Body of pancreas (tissue), 4 donors: ENCODE data around the gene ZNF638.

Experiments
- POLR2A ChIP-seq, 3 donors: fragments of 450-650 bp; IDR thresholded peaks; one replicate each; pipeline ENCODE4 v1.6.1; 2016; ENCODE audit warnings: antibody characterized with exemption in 3 of 3, mild to moderate bottlenecking in 2 of 3
- TF ChIP-seq, protein P1 (sequence below), 7 experiments: fragments of 450-650 bp in 4 of 7; fragments of 200-600 bp in 3 of 7; sonication (generic) in 3 of 7; IDR thresholded peaks; one replicate each; pipeline ENCODE4 v1.5.1; 2016 to 2019; ENCODE audit warnings: antibody characterized with exemption in 7 of 7

DNA sequence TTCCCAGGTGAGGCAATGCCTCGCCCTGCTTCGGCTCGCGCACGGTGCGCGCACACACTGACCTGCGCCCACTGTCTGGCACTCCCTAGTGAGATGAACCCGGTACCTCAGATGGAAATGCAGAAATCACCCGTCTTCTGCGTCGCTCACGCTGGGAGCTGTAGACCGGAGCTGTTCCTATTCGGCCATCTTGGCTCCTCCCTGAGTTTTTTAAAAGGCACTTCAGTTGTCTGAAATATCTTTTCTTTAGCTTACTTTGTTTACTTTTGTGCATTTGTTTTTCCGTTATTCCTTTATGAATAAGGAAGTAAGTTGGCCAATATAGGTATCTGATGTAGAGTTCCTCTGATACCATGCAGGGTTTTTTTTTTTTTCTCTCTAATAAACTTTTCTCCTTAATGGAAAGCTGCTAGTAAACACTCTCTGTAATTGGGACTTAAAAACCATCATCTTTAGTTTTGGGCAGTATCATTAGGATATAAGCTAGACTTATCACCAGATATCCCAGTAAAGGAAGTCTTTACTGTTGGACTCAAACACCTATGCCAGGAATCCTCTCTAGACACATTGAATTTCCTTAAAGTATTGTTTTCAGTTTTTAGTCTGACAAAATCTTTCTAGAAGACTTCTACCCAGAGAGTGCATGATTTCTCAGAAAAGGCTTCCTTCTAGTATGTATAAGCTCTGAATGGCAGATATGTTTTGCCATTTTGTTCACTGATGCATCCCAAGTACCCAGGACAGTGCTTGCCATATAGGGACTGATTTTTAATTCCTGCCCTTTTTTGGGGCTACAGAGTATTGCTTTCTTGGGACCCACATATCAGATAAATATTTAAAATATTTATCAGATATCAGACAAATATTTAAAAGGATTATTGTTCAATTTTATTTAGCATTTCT lies 86.0 kb downstream of the ZNF638 start:
- no peak for TF ChIP-seq POLR2A (IDR thresholded peaks at IDR 0.05)
- TF ChIP-seq, protein P1, sequence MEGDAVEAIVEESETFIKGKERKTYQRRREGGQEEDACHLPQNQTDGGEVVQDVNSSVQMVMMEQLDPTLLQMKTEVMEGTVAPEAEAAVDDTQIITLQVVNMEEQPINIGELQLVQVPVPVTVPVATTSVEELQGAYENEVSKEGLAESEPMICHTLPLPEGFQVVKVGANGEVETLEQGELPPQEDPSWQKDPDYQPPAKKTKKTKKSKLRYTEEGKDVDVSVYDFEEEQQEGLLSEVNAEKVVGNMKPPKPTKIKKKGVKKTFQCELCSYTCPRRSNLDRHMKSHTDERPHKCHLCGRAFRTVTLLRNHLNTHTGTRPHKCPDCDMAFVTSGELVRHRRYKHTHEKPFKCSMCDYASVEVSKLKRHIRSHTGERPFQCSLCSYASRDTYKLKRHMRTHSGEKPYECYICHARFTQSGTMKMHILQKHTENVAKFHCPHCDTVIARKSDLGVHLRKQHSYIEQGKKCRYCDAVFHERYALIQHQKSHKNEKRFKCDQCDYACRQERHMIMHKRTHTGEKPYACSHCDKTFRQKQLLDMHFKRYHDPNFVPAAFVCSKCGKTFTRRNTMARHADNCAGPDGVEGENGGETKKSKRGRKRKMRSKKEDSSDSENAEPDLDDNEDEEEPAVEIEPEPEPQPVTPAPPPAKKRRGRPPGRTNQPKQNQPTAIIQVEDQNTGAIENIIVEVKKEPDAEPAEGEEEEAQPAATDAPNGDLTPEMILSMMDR (IDR thresholded peaks at IDR 0.05), result no peak
